ENCODE data around the gene RGS3. TPM values are rescaled to one million over a fixed set of nuclear protein-coding genes. Genes with fewer than 3 reads are reported as not detected.

The RGS3 gene
- total RNA-seq, 2 donors from 2014 or later = 25.7 to 56.1 TPM

GRCh38 chr9:113574441-113575262, 111.1 kb downstream of the RGS3 start:
- ATAC-seq (no peak), DNase-seq (ENCODE audit: low spot score in 2 of 2) (peak in 1 of 2 donors; percentile 42)
- peak overlapping the region; percentile 40 to 87 for H3K27ac Mint-ChIP-seq

GRCh38 chr9:113577525-113578261, 114.2 kb downstream of the RGS3 start:
- no peak for ATAC-seq
- peak overlapping the region in 1 of 2 donors; percentile 93 for H3K27ac Mint-ChIP-seq
- peaks cover 0 to 20% of the 10 kb centered on the region in 2 donors for H3K36me3 Mint-ChIP-seq
- no peak for DNase-seq (ENCODE audit: low spot score in 2 of 2)
- H3K9me3 Mint-ChIP-seq = no peaks in the 10 kb centered on the region

More at GRCh38 chr9:113574441-113575262, 111.1 kb downstream of the RGS3 start:
- Mint-ChIP-seq H3K36me3 (no peaks in the 10 kb centered on the region), H3K9me3 (no peaks in the 10 kb centered on the region)

- Mint-ChIP-seq H3K27ac (peak overlapping the region; percentile 61 to 93), H3K9me3 (no peaks in the 10 kb centered on the region), H3K36me3 (peaks cover 7 to 27% of the 10 kb centered on the region in 2 donors)
- ATAC-seq (no peak), DNase-seq (ENCODE audit: low spot score in 2 of 2) (no peak)
These were observed 114.8 kb downstream of the RGS3 start for GRCh38 chr9:113578279-113578865.

- Mint-ChIP-seq H3K9me3 (no peaks in the 10 kb centered on the region), H3K36me3 (peaks cover 9 to 32% of the 10 kb centered on the region in 2 donors), H3K27ac (peak overlapping the region in 1 of 2 donors; percentile 93)
- DNase-seq (ENCODE audit: low spot score in 2 of 2) = peak; percentile 82 to 95
- ATAC-seq = peak; percentile 71 to 77
These were observed 115.4 kb downstream of the RGS3 start for GRCh38 chr9:113578882-113579282.

- Mint-ChIP-seq H3K36me3 (peaks cover 9 to 33% of the 10 kb centered on the region in 2 donors), H3K9me3 (no peaks in the 10 kb centered on the region), H3K27ac (peak overlapping the region; percentile 85 to 93)
- ATAC-seq (peak in 1 of 2 donors; percentile 19), DNase-seq (ENCODE audit: low spot score in 2 of 2) (no peak)
These were observed 115.9 kb downstream of the RGS3 start for GRCh38 chr9:113579283-113580040.

GRCh38 chr9:113580041-113580953, 116.8 kb downstream of the RGS3 start:
- Mint-ChIP-seq H3K27ac (peak overlapping the region; percentile 91 to 93), H3K9me3 (no peaks in the 10 kb centered on the region), H3K36me3 (peaks cover 9 to 41% of the 10 kb centered on the region in 2 donors)
- DNase-seq (ENCODE audit: low spot score in 2 of 2) (peak; percentile 39 to 83), ATAC-seq (peak; percentile 27 to 43)

GRCh38 chr9:113580954-113581311, 117.4 kb downstream of the RGS3 start:
- Mint-ChIP-seq H3K36me3 (peaks cover 9 to 48% of the 10 kb centered on the region in 2 donors), H3K27ac (peak overlapping the region; percentile 91 to 93), H3K9me3 (no peaks in the 10 kb centered on the region)
- DNase-seq (ENCODE audit: low spot score in 2 of 2) (no peak), ATAC-seq (no peak)

GRCh38 chr9:113581865-113582697, 118.6 kb downstream of the RGS3 start:
- Mint-ChIP-seq H3K27ac (peak overlapping the region; percentile 91 to 93), H3K36me3 (peaks cover 9 to 55% of the 10 kb centered on the region in 2 donors), H3K9me3 (no peaks in the 10 kb centered on the region)
- ATAC-seq (peak; percentile 71 to 79), DNase-seq (ENCODE audit: low spot score in 2 of 2) (peak; percentile 70 to 90)

- ATAC-seq (no peak), DNase-seq (ENCODE audit: low spot score in 2 of 2) (no peak)
- Mint-ChIP-seq H3K27ac (peak overlapping the region in 1 of 2 donors; percentile 91), H3K9me3 (no peaks in the 10 kb centered on the region), H3K36me3 (peaks cover 9 to 55% of the 10 kb centered on the region in 2 donors)
These were observed 119.2 kb downstream of the RGS3 start for GRCh38 chr9:113582698-113583200.

- no peak for ATAC-seq
- peak overlapping the region in 1 of 2 donors; percentile 88 for H3K27ac Mint-ChIP-seq
- DNase-seq (ENCODE audit: low spot score in 2 of 2) = no peak
- no peaks in the 10 kb centered on the region for H3K9me3 Mint-ChIP-seq
- peaks cover 9 to 55% of the 10 kb centered on the region in 2 donors for H3K36me3 Mint-ChIP-seq
These were observed 120.2 kb downstream of the RGS3 start for GRCh38 chr9:113583511-113584427.

- ATAC-seq (no peak), DNase-seq (ENCODE audit: low spot score in 2 of 2) (no peak)
- peaks cover 9 to 55% of the 10 kb centered on the region in 2 donors for H3K36me3 Mint-ChIP-seq
- no peaks in the 10 kb centered on the region for H3K9me3 Mint-ChIP-seq
- no peak overlapping the region for H3K27ac Mint-ChIP-seq
These were observed 121.0 kb downstream of the RGS3 start for GRCh38 chr9:113584428-113585084.

GRCh38 chr9:113585085-113585442, 121.5 kb downstream of the RGS3 start:
- Mint-ChIP-seq H3K9me3 (no peaks in the 10 kb centered on the region), H3K27ac (peak overlapping the region in 1 of 2 donors; percentile 92), H3K36me3 (peaks cover 9 to 55% of the 10 kb centered on the region in 2 donors)
- no peak for DNase-seq (ENCODE audit: low spot score in 2 of 2)
- no peak for ATAC-seq

- Mint-ChIP-seq H3K36me3 (peaks cover 9 to 55% of the 10 kb centered on the region in 2 donors), H3K9me3 (no peaks in the 10 kb centered on the region), H3K27ac (peak overlapping the region; percentile 59 to 92)
- DNase-seq (ENCODE audit: low spot score in 2 of 2) (no peak), ATAC-seq (no peak)
These were observed 122.0 kb downstream of the RGS3 start for GRCh38 chr9:113585555-113585954.

Data from activated naive CD4-positive, alpha-beta T cell treated with anti-CD3 and anti-CD28 coated beads, Interleukin-2, amount 50 U/mL, for 72 hours (primary cell).